ENCODE results near the gene EGFL7. TPM values are rescaled to one million over a fixed set of nuclear protein-coding genes. Genes with fewer than 3 reads are reported as not detected.

EGFL7 gene
- polyA plus RNA-seq, 1 of the 3 experiments (the other 2 are of a cell fraction), result 43.0 TPM

- no peak for DNase-seq
- Histone ChIP-seq H3K4me2 (peak overlapping the region; percentile 100), H4K20me1 (ENCODE audit: insufficient read depth) (peaks cover 7% of the 10 kb centered on the region; the same call in 1 of the 2 replicates), H3K9ac (peak overlapping the region; percentile 71), H3K27ac (ENCODE audit: low read depth in 2 of 2, low read length in 1 of 2) (peak overlapping the region in 1 of 2 experiments; percentile 55; a peak in 1 of 4 replicates), H2AFZ (ENCODE audit: low read depth) (peak overlapping the region; percentile 79; the same call in 1 of the 2 replicates), H3F3A (replicated peaks; ENCODE audit: insufficient read depth) (no peaks in the 10 kb centered on the region), H3K79me2 (ENCODE audit: insufficient read depth) (peaks cover 21% of the 10 kb centered on the region), H3K27me3 (ENCODE audit: insufficient read depth) (no peaks in the 10 kb centered on the region), H3K4me1 (ENCODE audit: control insufficient read depth in 1 of 2, insufficient read depth in 2 of 2, low read depth in 1 of 2, low read length in 1 of 2) (peaks cover 4 to 19% of the 10 kb centered on the region in 2 experiments; a peak in 2 of 4 replicates), H3K4me3 (ENCODE audit: low read depth in 2 of 2, low read length in 1 of 2) (peak overlapping the region; percentile 72 to 78), H3K36me3 (replicated peaks in 1 of 2; ENCODE audit: control insufficient read depth in 1 of 2, insufficient read depth in 2 of 2, low read length in 1 of 2) (no peaks in the 10 kb centered on the region), H3K9me2 (no peaks in the 10 kb centered on the region), H3K9me3 (no peaks in the 10 kb centered on the region)
- TF ChIP-seq CTCF (IDR thresholded peaks at IDR 0.05) (0 out of 2 replicates have a peak, but pooled peaks have one; percentile 2), ZBTB33 (IDR thresholded peaks at IDR 0.05; ENCODE audit: borderline replicate concordance, low read depth) (no peak)
- POLR2A ChIA-PET, result interaction anchor here (1.2 kb wide), 1 partner anchor 10 kb away, joined by 3 read pairs; no protein-coding TSS in a partner anchor
- CTCF ChIA-PET, result interaction anchor here (0.7 to 8.5 kb wide), 9 partner anchors 9 to 198 kb away, joined by 3 to 90 read pairs (median 3); no protein-coding TSS in a partner anchor
- 26% methylated on average over 7 of the region's 20 CpGs for WGBS (ENCODE audit: low lambda C conversion rate)
These were observed 23.7 kb downstream of the EGFL7 start for GRCh38 chr9:136686534-136686793.

- Histone ChIP-seq H3F3A (replicated peaks; ENCODE audit: insufficient read depth) (no peaks in the 10 kb centered on the region), H3K4me3 (ENCODE audit: low read depth in 2 of 2, low read length in 1 of 2) (peak within 1 kb of the TSS; percentile 72 to 78), H3K27me3 (ENCODE audit: insufficient read depth) (no peaks in the 10 kb centered on the region), H2AFZ (ENCODE audit: low read depth) (peak within 1 kb of the TSS; percentile 79; the same call in 1 of the 2 replicates), H3K9ac (peak within 1 kb of the TSS; percentile 71), H4K20me1 (ENCODE audit: insufficient read depth) (peaks cover 7% of the 10 kb centered on the region; the same call in 1 of the 2 replicates), H3K9me2 (no peaks in the 10 kb centered on the region), H3K36me3 (replicated peaks in 1 of 2; ENCODE audit: control insufficient read depth in 1 of 2, insufficient read depth in 2 of 2, low read length in 1 of 2) (no peaks in the 10 kb centered on the region), H3K79me2 (ENCODE audit: insufficient read depth) (peaks cover 16% of the 10 kb centered on the region), H3K27ac (ENCODE audit: low read depth in 2 of 2, low read length in 1 of 2) (peak within 1 kb of the TSS in 1 of 2 experiments; percentile 55; a peak in 1 of 4 replicates), H3K9me3 (no peaks in the 10 kb centered on the region), H3K4me1 (ENCODE audit: control insufficient read depth in 1 of 2, insufficient read depth in 2 of 2, low read depth in 1 of 2, low read length in 1 of 2) (peaks cover 4 to 19% of the 10 kb centered on the region in 2 experiments; a peak in 2 of 4 replicates), H3K4me2 (peak within 1 kb of the TSS; percentile 100)
- whole genome bisulfite sequencing (ENCODE audit: low lambda C conversion rate), result 2% methylated on average over 34 of the region's 106 CpGs
- POLR2A ChIA-PET, result interaction anchor here (1.1 to 1.6 kb wide), 3 partner anchors 11 to 26 kb away, joined by 3 to 5 read pairs (median 5); no protein-coding TSS in a partner anchor
- peak; percentile 98 for DNase-seq
- CTCF ChIA-PET, result interaction anchor here (0.7 to 8.5 kb wide), 9 partner anchors 8 to 199 kb away, joined by 3 to 90 read pairs (median 3); no protein-coding TSS in a partner anchor
- TF ChIP-seq MAX (IDR thresholded peaks at IDR 0.05; ENCODE audit: low read depth) (peak; percentile 55; the same call in 1 of the 2 replicates), CHD2 (IDR thresholded peaks at IDR 0.05; ENCODE audit: low read length, partially characterized antibody) (no peak), ELF1 (IDR thresholded peaks at IDR 0.05) (peak; percentile 48), GABPA (IDR thresholded peaks at IDR 0.05; ENCODE audit: low read depth) (peak; percentile 49; the same call in 1 of the 2 replicates)
These were observed 24.3 kb downstream of the EGFL7 start, which contains the start of gene AGPAT2 for GRCh38 chr9:136686794-136687711. TSS of gene AGPAT2 (minus strand) at chr9:136687457. CDS start at chr9:136687357, 100 bp downstream.

Measured in SK-N-SH (cell line).